NCI-H1436 (cell line): Measurements from ENCODE around the gene MCC.

Experiments used
- DNase-seq: peaks from one replicate; lab custom pipeline; 2025; lab: John Stamatoyannopoulos, UW

Gene MCC

DNA sequence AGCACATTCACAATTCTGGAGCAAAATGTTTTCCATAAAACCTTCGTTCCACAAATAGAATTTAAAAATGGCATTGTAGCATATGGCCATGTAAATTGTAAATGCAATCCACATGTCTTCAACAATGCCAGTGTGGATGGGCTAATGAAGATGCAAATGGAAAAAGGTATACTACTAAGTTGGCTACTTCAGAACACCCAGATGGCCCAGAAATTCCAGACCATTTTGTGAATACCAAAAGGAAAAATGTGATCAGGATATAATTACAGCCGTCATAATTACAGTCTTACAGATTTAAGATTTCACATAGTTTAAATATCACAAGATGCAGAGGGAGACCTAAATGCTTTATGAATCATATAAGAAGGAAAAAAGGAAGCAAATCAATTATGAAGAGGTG lies 170.6 kb downstream of the MCC start:
- DNase-seq, result no peak

DNA sequence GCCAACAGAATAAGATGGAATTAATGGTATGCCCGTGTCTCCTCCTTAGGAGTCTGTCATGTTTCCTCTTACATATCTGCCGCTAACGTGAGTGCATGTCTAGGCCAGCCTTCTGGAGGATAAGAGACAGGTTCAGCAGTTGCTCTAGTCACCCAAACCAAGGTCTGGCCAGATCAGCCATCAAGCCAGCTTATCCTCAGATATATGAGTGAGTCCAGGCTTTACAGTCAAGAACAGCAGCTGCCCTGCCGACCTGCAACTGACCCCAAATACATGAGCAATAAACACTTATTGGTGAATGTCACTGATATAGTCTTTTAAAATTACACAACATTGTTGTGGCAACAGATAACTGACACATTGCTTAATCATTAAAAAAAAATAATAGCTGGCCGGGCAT lies 177.0 kb downstream of the MCC start:
- no peak for DNase-seq

DNA sequence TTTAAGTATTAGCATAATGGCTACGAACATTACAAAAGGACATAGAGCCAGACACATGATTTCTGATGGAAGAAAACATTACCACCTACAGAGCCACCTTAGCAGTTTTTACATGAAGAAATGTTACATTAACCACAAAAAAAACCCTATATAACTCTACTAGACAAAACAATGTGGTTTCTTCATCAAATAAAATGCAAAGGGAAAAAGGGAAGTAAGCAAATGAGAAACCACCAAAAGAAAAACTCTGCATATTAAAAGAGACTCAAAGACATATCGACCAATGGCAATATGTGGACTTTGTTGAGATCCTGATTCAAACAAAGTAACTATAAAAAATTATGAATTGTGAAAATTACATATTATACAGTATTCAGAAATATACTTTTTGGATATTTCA lies 186.1 kb downstream of the MCC start:
- no peak for DNase-seq

DNA sequence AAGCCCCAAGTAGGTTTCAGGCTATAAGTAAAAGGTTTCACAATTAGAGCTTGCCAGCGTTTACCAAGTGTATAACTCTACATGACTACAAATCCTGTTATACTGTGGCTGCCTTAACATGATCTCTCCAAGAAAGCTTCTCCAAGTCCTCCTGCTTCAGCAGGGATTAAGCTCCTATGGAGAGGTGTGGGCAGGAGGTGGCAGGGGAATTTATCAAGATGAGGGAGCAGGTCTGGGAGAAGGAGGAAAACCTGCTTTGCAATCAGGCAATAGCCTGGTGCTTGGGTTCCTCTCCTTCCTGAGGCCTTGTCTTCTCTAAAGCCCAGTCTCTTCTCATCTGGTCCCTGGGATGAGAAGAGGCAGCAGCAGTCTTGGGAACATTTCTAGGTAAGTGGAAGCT lies 188.7 kb downstream of the MCC start:
- no peak for DNase-seq

- DNase-seq, result no peak
Measured at GRCh38 chr5:113296676-113297075, 191.6 kb downstream of the MCC start.

DNA sequence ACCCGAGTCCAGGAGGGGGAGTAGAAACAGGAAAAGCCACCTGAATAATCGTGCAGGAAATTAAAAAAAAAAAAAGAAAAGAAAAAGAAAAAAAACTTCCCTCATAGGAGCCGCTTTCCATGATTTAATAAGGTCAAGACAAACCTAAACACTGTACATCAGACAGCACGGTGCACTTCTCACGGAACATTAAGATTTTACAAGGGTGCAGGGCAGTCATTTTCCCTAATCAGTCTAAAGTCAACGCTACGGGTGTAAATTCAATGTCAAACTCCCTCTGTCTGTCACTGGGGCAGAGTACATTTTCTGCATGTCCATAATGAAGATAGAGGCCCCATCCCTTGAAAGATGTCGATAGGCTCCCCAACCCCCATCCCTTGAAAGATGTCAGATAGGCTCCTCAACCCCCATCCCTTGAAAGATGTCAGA lies 193.1 kb downstream of the MCC start:
- DNase-seq, result no peak

DNA sequence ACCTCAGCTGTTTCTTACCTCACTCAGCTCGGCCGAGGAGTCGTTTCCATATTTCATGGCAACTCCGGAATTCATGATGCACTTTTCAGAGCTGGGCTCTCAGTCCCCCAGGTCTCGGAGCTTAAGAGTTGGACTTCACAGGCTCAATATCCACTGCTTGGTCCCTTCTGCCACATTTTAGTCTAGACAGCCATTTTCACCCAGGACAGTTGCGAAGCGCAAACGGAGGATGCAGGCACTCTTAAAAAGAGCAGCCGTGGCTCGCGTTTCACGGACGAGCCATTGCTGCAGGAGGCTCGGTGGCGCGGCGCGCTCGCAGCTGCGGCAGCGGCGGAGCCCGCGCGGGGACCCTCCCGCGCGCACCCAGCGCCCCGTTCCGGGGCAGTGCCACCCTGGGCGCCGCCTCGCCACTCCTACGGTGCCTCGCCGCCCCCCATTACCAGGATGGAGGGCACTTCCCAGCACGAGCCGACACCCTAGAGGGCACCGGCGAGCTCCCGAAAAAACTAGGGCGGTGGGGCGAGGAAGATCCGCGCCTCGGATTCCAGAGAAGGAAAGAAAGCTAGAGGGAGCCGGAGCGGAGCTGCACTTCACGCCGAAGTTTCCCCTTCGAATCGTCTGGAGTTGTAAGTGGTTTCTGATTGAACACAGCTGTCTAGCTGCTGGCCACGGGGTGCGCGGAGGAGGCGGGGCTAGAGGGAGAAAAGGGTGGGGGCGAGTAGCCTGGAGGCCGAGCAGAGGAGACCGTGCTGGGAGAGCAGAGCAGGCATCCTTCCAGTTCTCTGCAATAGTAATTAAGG lies 193.7 kb downstream of the MCC start:
- DNase-seq, result no peak

DNA sequence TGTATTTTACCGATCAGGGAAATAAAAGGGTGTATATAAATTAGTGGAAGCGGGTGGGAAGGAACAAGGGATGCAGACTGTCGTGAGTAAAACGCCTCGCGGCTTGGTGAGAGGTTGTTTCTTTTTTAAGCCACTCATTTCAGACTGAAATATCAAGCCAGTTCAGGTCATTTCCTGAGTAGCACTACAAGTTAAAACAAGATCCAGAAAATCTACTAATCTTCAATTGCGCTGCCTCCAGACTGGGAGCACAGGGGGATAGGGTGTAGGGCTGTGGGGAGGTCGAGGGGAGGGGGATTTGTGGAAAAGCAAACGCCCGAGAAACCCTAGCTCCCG lies 194.3 kb downstream of the MCC start:
- DNase-seq, result no peak

DNA sequence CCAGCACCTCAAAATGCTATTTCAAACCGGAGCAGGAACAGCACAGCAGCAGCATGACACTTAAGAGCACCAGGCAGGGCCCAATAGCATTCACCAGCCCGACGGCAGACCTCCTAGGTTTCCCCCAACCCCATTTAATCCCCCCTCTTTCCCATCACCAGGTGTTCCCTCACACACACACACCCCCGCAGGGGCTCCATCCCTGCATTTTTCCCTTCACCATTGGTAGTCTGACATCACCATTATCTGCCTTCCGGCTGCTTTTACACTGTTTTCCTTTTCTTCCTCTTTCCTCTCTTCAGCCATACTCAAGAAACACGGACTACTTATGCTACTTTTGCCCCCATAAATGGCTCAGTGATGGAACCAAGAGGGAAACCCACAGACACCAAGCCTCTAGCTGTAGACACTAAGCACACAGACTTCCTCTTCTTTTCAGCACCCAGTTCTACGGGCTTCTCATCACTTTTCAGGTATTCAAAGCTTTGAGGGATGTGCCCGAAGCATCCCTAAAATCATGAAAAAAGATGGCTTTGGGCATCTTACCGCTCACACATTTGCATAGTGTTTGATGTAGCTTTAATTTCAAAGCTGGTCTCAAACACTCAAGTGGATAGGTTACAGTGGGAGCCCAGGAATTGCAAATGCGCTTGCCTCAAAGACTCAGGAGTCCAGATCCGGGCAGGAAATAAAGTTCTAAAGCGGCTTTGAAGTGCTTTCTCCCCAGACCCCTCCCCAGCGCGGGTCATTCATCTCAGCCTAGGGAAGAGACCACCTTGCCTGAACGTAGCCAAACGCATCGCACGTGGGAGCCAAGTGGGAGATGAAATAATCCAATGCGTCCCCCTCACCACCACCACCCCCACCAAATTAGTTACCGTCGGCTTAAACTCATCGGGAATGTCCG lies 194.9 kb downstream of the MCC start:
- no peak for DNase-seq

- DNase-seq, result no peak
Measured at GRCh38 chr5:113292462-113292861, 195.8 kb downstream of the MCC start.

DNA sequence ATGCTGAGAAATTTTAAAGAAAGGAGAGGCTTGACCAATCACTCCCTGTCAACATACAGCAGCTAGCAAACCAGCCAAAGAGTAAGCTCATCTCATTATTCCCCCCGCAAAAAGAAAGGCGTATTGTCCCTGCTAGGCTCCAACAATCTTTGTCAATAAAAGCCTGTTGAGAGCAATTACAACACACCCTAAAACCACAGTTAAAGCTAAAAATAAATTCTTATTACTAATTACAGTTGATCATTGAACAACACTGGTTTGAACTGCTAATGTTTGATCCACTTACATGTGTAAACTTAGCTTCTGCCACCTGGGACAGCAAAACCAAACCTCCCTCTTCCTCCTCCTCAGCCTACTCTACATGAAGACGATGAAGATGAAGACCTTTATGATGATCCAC lies 204.7 kb downstream of the MCC start:
- DNase-seq, result no peak

GRCh38 chr5:113282472-113282871 lies 205.8 kb downstream of the MCC start:
- DNase-seq, result no peak

DNA sequence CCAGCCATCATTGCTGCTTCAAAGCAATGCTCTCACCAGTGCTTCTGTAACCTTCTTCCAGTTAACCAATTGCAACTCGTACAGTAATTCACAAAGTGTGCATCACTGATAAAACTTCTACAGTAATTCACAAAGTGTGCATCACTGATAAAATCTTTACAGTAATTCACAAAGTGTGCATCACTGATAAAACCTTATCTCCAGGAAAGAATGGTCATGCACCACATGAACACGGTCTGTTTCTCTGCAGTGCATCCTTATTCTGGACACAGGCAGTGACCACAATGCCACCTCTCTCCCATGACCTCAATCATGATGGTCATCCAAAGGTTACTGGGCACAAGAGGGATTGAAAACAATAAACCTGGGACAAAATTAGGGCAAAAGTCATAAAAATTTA lies 207.1 kb downstream of the MCC start:
- DNase-seq, result no peak

DNA sequence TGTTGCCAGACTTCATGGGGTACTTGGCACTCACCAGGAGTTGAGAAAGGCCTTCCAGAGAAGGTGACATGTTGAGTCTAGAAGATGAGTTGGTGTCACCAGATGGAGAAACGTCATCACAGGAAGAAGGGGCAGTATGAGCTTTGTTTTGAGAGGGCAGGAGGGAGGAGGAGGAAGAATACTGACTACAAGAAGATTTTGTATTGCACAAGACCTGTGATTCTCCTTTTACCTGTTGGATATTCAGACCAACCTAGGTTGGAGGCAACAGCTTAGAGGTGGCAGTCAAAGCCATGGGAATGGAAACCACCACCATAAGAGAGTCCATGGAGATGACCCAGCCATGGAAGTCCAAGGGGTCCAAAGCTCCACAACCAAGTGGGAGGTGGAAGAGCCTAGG lies 207.7 kb downstream of the MCC start:
- no peak for DNase-seq

GRCh38 chr5:113278976-113279375 lies 209.3 kb downstream of the MCC start:
- no peak for DNase-seq

- no peak for DNase-seq
Measured at GRCh38 chr5:113276493-113276892, 211.8 kb downstream of the MCC start.

GRCh38 chr5:113276001-113276400 lies 212.3 kb downstream of the MCC start:
- DNase-seq, result no peak

- no peak for DNase-seq
Measured at GRCh38 chr5:113274836-113275414, 213.3 kb downstream of the MCC start.

DNA sequence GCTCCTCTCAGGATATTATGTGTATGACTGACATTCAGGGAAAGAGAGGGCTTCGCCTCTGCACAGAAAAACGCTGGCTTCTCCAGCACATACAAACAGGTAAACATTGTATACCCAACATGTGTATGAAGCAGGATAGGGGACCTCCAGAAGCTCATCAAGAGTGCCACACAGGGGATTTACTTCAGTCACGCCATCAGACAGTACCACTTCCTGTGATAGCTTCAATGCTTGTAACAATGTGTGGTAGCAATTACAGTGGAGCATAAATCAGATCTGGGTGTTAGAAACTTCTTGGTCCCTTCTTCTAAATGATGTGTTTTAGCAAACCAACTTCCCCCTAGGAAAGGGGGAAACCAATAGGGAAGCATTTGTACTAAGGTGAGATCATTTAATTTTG lies 214.3 kb downstream of the MCC start:
- DNase-seq, result no peak

GRCh38 chr5:113271745-113272454 lies 216.4 kb downstream of the MCC start:
- no peak for DNase-seq

DNA sequence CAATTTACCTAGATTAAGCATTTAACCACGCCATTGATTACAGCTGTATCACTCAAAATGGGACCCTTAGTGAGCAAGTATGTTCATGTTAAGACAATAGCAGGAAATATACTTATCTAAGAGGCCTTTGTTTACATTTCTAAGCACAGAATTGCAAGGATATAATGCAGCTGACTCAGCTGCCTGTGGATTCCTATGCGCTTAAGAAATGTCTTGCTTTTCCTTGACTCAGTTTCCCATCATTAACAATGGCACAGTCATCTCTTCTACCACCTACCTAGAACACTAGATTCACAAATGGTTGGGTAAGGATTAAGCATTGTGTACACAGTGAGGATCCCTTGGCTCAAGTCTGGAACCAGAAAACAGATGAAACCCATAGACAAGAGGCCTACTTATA lies 217.2 kb downstream of the MCC start:
- no peak for DNase-seq

DNA sequence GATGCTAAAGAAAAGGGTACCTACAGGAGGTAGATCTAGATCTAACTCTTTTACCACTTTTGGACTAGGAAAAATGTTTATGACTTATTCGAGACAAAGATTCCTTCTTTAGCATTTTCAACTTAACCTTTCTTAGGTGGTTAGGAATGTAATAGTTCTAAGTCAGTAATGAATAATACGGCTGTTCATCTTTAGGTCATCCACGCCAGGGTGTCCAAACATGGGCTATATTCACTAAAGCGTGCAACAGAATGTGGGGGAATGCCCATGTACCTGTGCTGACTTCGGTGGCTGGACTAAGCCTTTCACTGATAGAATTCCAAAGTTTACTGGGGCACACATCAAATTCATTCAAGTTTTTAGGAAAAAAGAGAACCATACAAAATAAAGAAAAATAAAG lies 218.2 kb downstream of the MCC start:
- DNase-seq, result no peak
